Measurements from ENCODE around the gene UGT1A4.

The UGT1A4 gene

GRCh38 chr2:233803292-233803911 is 84.9 kb downstream of the UGT1A4 start:
- H3K27me3 Mint-ChIP-seq (ENCODE audit: low read depth, poor library complexity), result peaks cover 26% of the 10 kb centered on the region
- no peak overlapping the region for H3K4me3 Mint-ChIP-seq
- no peak for DNase-seq

GRCh38 chr2:233803994-233804393 is 85.5 kb downstream of the UGT1A4 start:
- no peak for DNase-seq
- Mint-ChIP-seq H3K36me3 (ENCODE audit: low read depth) (no peaks in the 10 kb centered on the region), H3K27ac (no peak overlapping the region), H3K27me3 (ENCODE audit: low read depth, poor library complexity) (peaks cover 24% of the 10 kb centered on the region), H3K4me1 (no peaks in the 10 kb centered on the region), H3K4me3 (no peak overlapping the region), H3K9me3 (peaks cover 5% of the 10 kb centered on the region)
- no peak for TF ChIP-seq CTCF (IDR thresholded peaks at IDR 0.05)

More at GRCh38 chr2:233803292-233803911, 84.9 kb downstream of the UGT1A4 start:
- no peaks in the 10 kb centered on the region for H3K4me1 Mint-ChIP-seq
- H3K36me3 Mint-ChIP-seq (ENCODE audit: low read depth), result no peaks in the 10 kb centered on the region
- no peak overlapping the region for H3K27ac Mint-ChIP-seq
- TF ChIP-seq CTCF (IDR thresholded peaks at IDR 0.05), result no peak
- peaks cover 5% of the 10 kb centered on the region for H3K9me3 Mint-ChIP-seq

GRCh38 chr2:233807215-233807865 is 88.8 kb downstream of the UGT1A4 start:
- no peaks in the 10 kb centered on the region for H3K4me1 Mint-ChIP-seq
- no peak for DNase-seq
- no peak for TF ChIP-seq CTCF (IDR thresholded peaks at IDR 0.05)
- H3K4me3 Mint-ChIP-seq, result no peak overlapping the region
- no peaks in the 10 kb centered on the region for H3K36me3 Mint-ChIP-seq (ENCODE audit: low read depth)
- H3K27ac Mint-ChIP-seq, result no peak overlapping the region
- H3K9me3 Mint-ChIP-seq, result no peaks in the 10 kb centered on the region
- H3K27me3 Mint-ChIP-seq (ENCODE audit: low read depth, poor library complexity), result peaks cover 26% of the 10 kb centered on the region

- no peak overlapping the region for H3K27ac Mint-ChIP-seq
- H3K9me3 Mint-ChIP-seq, result no peaks in the 10 kb centered on the region
- DNase-seq, result no peak
- H3K4me3 Mint-ChIP-seq, result no peak overlapping the region
- H3K36me3 Mint-ChIP-seq (ENCODE audit: low read depth), result no peaks in the 10 kb centered on the region
- no peaks in the 10 kb centered on the region for H3K4me1 Mint-ChIP-seq
- no peak for TF ChIP-seq CTCF (IDR thresholded peaks at IDR 0.05)
- peaks cover 29% of the 10 kb centered on the region for H3K27me3 Mint-ChIP-seq (ENCODE audit: low read depth, poor library complexity)
These were observed 89.7 kb downstream of the UGT1A4 start for GRCh38 chr2:233807966-233808935.

GRCh38 chr2:233810385-233810784 is 91.8 kb downstream of the UGT1A4 start:
- H3K4me3 Mint-ChIP-seq, result no peak overlapping the region
- no peak overlapping the region for H3K27ac Mint-ChIP-seq
- no peak for DNase-seq
- H3K27me3 Mint-ChIP-seq (ENCODE audit: low read depth, poor library complexity), result peaks cover 34% of the 10 kb centered on the region
- H3K36me3 Mint-ChIP-seq (ENCODE audit: low read depth), result no peaks in the 10 kb centered on the region
- H3K9me3 Mint-ChIP-seq, result no peaks in the 10 kb centered on the region
- TF ChIP-seq CTCF (IDR thresholded peaks at IDR 0.05), result no peak
- peaks cover 7% of the 10 kb centered on the region for H3K4me1 Mint-ChIP-seq

All from nephron progenitor cell (in vitro differentiated cells).